Measurements from ENCODE around the gene FAM107B.

Gene FAM107B

DNA sequence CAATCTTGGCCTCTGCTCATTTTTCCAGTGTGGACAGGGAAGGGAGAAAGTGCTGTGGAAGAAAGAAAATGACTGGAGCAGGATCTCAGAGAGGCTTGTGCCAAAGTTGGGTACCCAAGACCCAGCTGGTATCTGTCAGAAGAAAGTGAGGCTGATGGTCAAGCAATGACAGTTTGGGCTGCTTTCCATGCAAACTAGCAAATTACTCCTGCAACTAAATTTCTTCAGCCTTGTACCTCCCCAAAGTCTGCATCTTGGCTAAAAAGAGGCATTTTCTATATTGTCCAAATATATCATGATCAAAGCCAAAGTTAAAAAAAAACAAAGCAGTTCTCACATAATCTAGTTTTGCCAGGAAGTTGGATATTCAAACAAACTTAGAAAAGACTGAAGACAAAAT, 235.5 kb downstream of the FAM107B start:
- Mint-ChIP-seq H3K36me3 (ENCODE audit: low read depth) (peaks cover 11% of the 10 kb centered on the region), H3K9me3 (no peaks in the 10 kb centered on the region), H3K4me3 (no peak overlapping the region), H3K4me1 (peaks cover 33% of the 10 kb centered on the region), H3K27ac (peak overlapping the region in 1 of 3 experiments; percentile 9), H3K27me3 (ENCODE audit: low read depth) (no peaks in the 10 kb centered on the region)
- TF ChIP-seq CTCF (IDR thresholded peaks at IDR 0.05; ENCODE audit: unreplicated experiment in 3 of 3) = no peak

DNA sequence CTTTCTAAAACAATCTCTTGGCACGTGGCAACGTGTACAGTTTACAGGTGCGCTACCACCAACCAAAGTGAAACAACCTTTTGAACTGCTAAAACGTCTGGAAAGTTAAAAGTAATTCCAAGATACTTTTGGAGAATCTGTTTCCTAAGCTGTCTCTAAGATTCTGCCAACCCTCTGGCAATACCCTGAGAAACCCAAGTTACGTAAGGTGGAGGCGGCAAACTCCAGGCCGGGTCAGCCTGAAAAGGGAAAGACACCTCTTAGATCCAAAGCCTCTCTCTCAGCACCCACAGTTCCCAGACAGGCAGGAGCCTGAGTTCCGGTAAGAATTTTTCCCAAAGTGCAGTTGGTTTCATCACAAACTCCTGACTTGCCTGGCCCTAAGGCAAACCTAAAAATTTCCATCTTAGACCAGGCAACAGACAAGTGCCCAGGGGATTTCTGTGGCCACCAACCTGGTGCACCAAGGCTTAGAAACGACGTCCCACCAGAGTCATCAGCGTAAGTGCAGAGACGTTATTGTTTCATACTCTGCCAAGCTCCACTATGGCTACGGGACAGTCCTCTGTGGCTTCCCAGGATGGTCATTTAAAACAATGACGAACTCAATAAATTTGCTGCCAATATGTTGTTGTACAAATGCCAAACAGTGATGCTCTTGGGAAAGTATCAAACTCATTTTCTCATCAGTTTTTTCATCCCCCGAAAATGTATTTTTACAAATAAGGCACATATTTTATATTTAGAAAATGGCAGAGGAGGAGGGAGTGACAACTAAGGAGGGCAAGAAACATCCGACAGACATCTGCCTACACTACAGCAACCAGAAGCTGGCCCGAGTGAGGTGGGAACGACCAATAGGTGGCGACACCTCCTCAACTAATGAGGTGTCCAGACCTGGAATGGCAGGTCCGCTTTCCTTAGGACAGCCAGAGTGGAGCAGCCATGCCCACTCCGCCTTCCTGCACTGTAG, 238.2 kb downstream of the FAM107B start:
- no peak overlapping the region for H3K27ac Mint-ChIP-seq
- H3K27me3 Mint-ChIP-seq (ENCODE audit: low read depth) = no peaks in the 10 kb centered on the region
- no peak overlapping the region for H3K4me3 Mint-ChIP-seq

DNA sequence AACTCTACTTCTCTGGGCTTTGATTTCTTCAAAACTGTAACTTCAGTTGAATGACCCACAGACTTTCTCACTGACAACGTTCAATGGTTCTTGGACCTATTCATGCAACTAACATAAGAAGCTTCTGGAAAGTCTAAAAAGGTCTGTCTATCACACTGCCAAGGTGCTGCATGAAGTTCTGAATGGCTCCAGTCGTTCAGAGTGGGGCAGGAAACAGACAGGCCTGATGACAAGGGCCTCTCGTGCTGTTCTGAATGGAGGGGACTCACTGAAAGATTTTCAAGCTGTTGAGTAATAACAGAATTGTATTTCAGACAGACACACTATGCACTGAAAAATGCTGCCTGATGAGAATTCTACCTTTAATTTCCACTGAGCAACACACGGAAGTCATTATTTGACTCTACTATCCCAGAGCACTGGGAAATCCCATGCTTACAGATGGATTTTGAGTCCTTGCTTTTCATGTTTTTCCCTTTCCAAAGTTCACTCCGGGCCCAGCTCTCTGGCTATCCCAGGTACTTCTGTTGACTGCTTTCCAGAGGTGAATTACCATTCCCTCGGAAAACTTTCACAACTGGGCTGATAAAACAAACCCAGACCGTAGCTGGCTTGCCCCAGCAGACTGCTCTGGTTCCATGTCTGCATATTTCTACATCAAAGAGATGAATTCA, 239.1 kb downstream of the FAM107B start:
- TF ChIP-seq CTCF (IDR thresholded peaks at IDR 0.05; ENCODE audit: unreplicated experiment in 3 of 3) = no peak
- Mint-ChIP-seq H3K27ac (peak overlapping the region in 2 of 3 experiments; percentile 26 to 89), H3K4me3 (no peak overlapping the region), H3K36me3 (ENCODE audit: low read depth) (peaks cover 5% of the 10 kb centered on the region), H3K27me3 (ENCODE audit: low read depth) (no peaks in the 10 kb centered on the region), H3K4me1 (peaks cover 21% of the 10 kb centered on the region), H3K9me3 (no peaks in the 10 kb centered on the region)

More for the DNA sequence above, 238.2 kb downstream of the FAM107B start:
- H3K9me3 Mint-ChIP-seq = no peaks in the 10 kb centered on the region
- H3K4me1 Mint-ChIP-seq = peaks cover 28% of the 10 kb centered on the region
- H3K36me3 Mint-ChIP-seq (ENCODE audit: low read depth) = peaks cover 11% of the 10 kb centered on the region
- peak; percentile 38 to 59 (median 39) for TF ChIP-seq CTCF (IDR thresholded peaks at IDR 0.05; ENCODE audit: unreplicated experiment in 3 of 3)

GRCh38 chr10:14534152-14534551, 240.5 kb downstream of the FAM107B start:
- Mint-ChIP-seq H3K4me3 (no peak overlapping the region), H3K27ac (peak overlapping the region in 2 of 3 experiments; percentile 8 to 89), H3K9me3 (no peaks in the 10 kb centered on the region), H3K4me1 (peaks cover 15% of the 10 kb centered on the region), H3K27me3 (ENCODE audit: low read depth) (no peaks in the 10 kb centered on the region), H3K36me3 (ENCODE audit: low read depth) (peaks cover 14% of the 10 kb centered on the region)
- TF ChIP-seq CTCF (IDR thresholded peaks at IDR 0.05; ENCODE audit: unreplicated experiment in 3 of 3) = no peak

GRCh38 chr10:14533295-14533694, 241.4 kb downstream of the FAM107B start:
- TF ChIP-seq CTCF (IDR thresholded peaks at IDR 0.05; ENCODE audit: unreplicated experiment in 3 of 3) = no peak
- H3K27ac Mint-ChIP-seq = peak overlapping the region; percentile 64 to 89 (median 78)
- no peak overlapping the region for H3K4me3 Mint-ChIP-seq
- peaks cover 17% of the 10 kb centered on the region for H3K36me3 Mint-ChIP-seq (ENCODE audit: low read depth)
- H3K27me3 Mint-ChIP-seq (ENCODE audit: low read depth) = no peaks in the 10 kb centered on the region
- H3K9me3 Mint-ChIP-seq = no peaks in the 10 kb centered on the region
- H3K4me1 Mint-ChIP-seq = peaks cover 14% of the 10 kb centered on the region

Measured in nephron (organoid).